PC-3 (cell line): Measurements from ENCODE around the gene ALG14. TPM values are rescaled to one million over a fixed set of nuclear protein-coding genes. Genes with fewer than 3 reads are reported as not detected.

Experiments used
- ATAC-seq: fragments of 200-7000 bp; cut with Tn5 transposase; 2 replicates; pipeline ENCODE4 v1.9.1; 2020; ENCODE audit warnings: mild to moderate bottlenecking, moderate library complexity
- BruUV-seq: library from RNA; stranded (reverse); fragments of 400-500 nt; replicated peaks from 2 replicates; lab custom pipeline; 2021; lab: Mats Ljungman, UMichigan
- CTCF ChIA-PET: fragments of 300-600 bp; sonication (Branson Sonifier 250); formaldehyde crosslinking; loops from one replicate; lab custom pipeline; 2022; ENCODE audit warnings: antibody characterized with exemption; lab: Charles Lee
- POLR2A ChIA-PET: fragments of 300-600 bp; sonication (Branson Sonifier 250); formaldehyde crosslinking; loops from one replicate; lab custom pipeline; 2022; ENCODE audit warnings: antibody characterized with exemption; ENCODE audit not compliant: unreplicated experiment; lab: Charles Lee
- DNase-seq: peaks from one replicate; pipeline ENCODE4 v3.0.0-alpha.2; 2015
- H2AFZ ChIP-seq: fragments of 300-600 bp; sonication (generic); 2 replicates; pipeline ENCODE4 v1.6.0; 2016; ENCODE audit warnings: antibody characterized with exemption, low read length
- H3F3A ChIP-seq: fragments of 300-600 bp; sonication (generic); one replicate; pipeline ENCODE4 v1.6.0; 2017; ENCODE audit warnings: antibody characterized with exemption, low read length, control low read depth, mild to moderate bottlenecking; ENCODE audit not compliant: unreplicated experiment
- H3K27ac ChIP-seq: fragments of 300-600 bp; sonication (generic); 2 replicates; pipeline ENCODE4 v1.5.1; 2016; ENCODE audit warnings: mild to moderate bottlenecking, low read length
- H3K27me3 ChIP-seq: fragments of 300-600 bp; sonication (generic); 2 replicates; pipeline ENCODE4 v1.6.1; 2016; ENCODE audit warnings: low read length, mixed read lengths
- H3K36me3 ChIP-seq: fragments of 300-600 bp; sonication (generic); 2 replicates; pipeline ENCODE4 v1.6.1; 2016; ENCODE audit warnings: low read depth, mixed run types, low read length, mixed read lengths
- H3K4me1 ChIP-seq: fragments of 300-600 bp; sonication (generic); 2 replicates; pipeline ENCODE4 v1.5.1; 2016; ENCODE audit warnings: low read length; ENCODE audit not compliant: insufficient read depth
- H3K4me2 ChIP-seq: fragments of 300-600 bp; sonication (generic); 2 replicates; pipeline ENCODE4 v1.6.0; 2016; ENCODE audit warnings: low read length
- H3K4me3 ChIP-seq: fragments of 300-600 bp; sonication (generic); 2 replicates; pipeline ENCODE4 v1.5.1; 2016; ENCODE audit warnings: mild to moderate bottlenecking, low read length, mixed read lengths
- H3K79me2 ChIP-seq: fragments of 300-600 bp; sonication (generic); 2 replicates; pipeline ENCODE4 v1.6.1; 2017; ENCODE audit warnings: low read length, mixed read lengths
- H3K9ac ChIP-seq: fragments of 300-600 bp; sonication (generic); 2 replicates; pipeline ENCODE4 v1.6.0; 2016; ENCODE audit warnings: mild to moderate bottlenecking, low read length
- H3K9me2 ChIP-seq: fragments of 300-600 bp; sonication (generic); replicated peaks from 2 replicates; pipeline ENCODE4 v1.6.1; 2016; ENCODE audit warnings: mixed run types, low read length, mixed read lengths
- H3K9me3 ChIP-seq: fragments of 300-600 bp; sonication (generic); 2 replicates; pipeline ENCODE4 v1.6.1; 2016; ENCODE audit warnings: low read length, mixed read lengths
- H4K20me1 ChIP-seq: fragments of 300-600 bp; sonication (generic); 2 replicates; pipeline ENCODE4 v1.6.1; 2016; ENCODE audit warnings: low read length, mixed read lengths
- EZH2 ChIP-seq: fragments of 300-600 bp; sonication (generic); IDR thresholded peaks from one replicate; pipeline ENCODE4 v1.6.1; 2017; ENCODE audit warnings: antibody characterized with exemption, mild to moderate bottlenecking, low read length; ENCODE audit not compliant: unreplicated experiment
- EZH2phosphoT487 ChIP-seq: fragments of 300-600 bp; sonication (generic); IDR thresholded peaks from 2 replicates; pipeline ENCODE4 v1.6.1; 2018; ENCODE audit warnings: mild to moderate bottlenecking, antibody characterized with exemption, low read length, borderline replicate concordance
- intact Hi-C: fragments of 100-400 bp; cut with micrococcal nuclease; formaldehyde crosslinking; loops from 2 replicates; pipeline ENCODE4 v1.9.0; 2023
- total RNA-seq: library from RNA; depleted of rRNA; stranded (reverse); fragments of >200 nt; gene quantifications from 2 replicates; pipeline ENCODE4 v1.2.3, GENCODE V29; 2014
- TF ChIP-seq, protein P1 (sequence below): fragments of 300-600 bp; sonication (generic); conservative IDR thresholded peaks from 2 replicates; pipeline ENCODE4 v1.5.1; 2017; ENCODE audit warnings: antibody characterized with exemption, low read depth, mild to moderate bottlenecking, low read length

ALG14 gene
- total RNA-seq, 1 experiment from 2014 or later: 3.4 TPM

DNA sequence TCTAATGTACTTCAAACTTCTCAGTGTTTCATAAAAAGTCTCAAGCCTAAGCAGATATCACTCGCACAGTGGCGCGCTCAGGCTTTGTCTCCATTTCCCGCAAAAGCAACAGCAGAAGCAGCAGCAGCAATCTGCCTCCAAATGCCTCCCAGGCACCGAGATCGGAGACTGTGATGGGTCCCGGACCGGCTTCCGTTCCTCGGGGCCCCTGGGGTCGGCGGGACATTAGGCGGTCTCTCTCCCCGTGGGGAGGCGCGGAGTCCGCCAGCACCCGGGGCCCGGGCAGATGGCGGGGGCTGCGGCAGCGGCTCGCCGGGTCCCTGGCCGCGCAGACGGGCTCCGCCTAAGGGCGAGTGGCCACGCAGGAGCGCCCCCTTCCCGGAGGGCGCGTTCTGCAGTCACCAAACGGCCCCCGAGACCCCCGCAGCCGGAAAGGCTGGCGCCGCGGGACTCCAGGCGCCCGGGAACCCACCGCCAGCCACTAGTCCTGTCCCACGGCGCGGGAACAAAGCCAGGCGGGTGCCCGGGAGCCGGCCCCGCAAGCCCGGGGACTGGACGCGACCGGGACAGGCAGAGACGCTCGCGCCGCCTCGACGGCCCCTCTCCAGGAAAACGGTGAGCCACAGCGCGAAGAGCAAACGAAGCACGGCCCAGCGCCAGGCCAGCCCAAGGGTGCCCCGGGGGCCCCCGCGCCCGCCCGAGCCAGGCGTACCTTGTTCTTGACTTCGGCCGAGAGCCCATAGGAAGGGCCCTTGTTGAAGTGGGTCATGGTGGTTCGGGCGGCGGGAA, 146.4 kb downstream of the ALG14 start:
- Histone ChIP-seq H3F3A (peaks cover 3% of the 10 kb centered on the region), H3K4me3 (peak overlapping the region; percentile 89), H2AFZ (peak overlapping the region; percentile 66), H3K4me2 (peak overlapping the region; percentile 86), H3K9me2 (no peaks in the 10 kb centered on the region), H3K27ac (peak overlapping the region; percentile 84), H3K27me3 (no peaks in the 10 kb centered on the region), H3K79me2 (peaks cover 55% of the 10 kb centered on the region), H4K20me1 (peaks cover 38% of the 10 kb centered on the region), H3K36me3 (peaks cover 21% of the 10 kb centered on the region), H3K9me3 (no peaks in the 10 kb centered on the region), H3K9ac (peak overlapping the region; percentile 87), H3K4me1 (peaks cover 25% of the 10 kb centered on the region)
- ChIA-PET CTCF (interaction anchor here (1.0 to 1.4 kb wide), 2 partner anchors 72 to 115 kb away, joined by 4 to 13 read pairs; no protein-coding TSS in a partner anchor), POLR2A (interaction anchor here (0.7 kb wide), 1 partner anchor 72 kb away, joined by 4 read pairs; no protein-coding TSS in a partner anchor)
- DNase-seq (peak; percentile 56), ATAC-seq (peak; percentile 49)
- intact Hi-C loops: loop anchor here (2.0 kb wide), 1 partner anchor 36 kb away; no protein-coding TSS in a partner anchor
- no peak for TF ChIP-seq EZH2
- TF ChIP-seq, protein P1, sequence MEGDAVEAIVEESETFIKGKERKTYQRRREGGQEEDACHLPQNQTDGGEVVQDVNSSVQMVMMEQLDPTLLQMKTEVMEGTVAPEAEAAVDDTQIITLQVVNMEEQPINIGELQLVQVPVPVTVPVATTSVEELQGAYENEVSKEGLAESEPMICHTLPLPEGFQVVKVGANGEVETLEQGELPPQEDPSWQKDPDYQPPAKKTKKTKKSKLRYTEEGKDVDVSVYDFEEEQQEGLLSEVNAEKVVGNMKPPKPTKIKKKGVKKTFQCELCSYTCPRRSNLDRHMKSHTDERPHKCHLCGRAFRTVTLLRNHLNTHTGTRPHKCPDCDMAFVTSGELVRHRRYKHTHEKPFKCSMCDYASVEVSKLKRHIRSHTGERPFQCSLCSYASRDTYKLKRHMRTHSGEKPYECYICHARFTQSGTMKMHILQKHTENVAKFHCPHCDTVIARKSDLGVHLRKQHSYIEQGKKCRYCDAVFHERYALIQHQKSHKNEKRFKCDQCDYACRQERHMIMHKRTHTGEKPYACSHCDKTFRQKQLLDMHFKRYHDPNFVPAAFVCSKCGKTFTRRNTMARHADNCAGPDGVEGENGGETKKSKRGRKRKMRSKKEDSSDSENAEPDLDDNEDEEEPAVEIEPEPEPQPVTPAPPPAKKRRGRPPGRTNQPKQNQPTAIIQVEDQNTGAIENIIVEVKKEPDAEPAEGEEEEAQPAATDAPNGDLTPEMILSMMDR: peak; percentile 68
- TSS peak; percentile 90 for BruUV-seq

DNA sequence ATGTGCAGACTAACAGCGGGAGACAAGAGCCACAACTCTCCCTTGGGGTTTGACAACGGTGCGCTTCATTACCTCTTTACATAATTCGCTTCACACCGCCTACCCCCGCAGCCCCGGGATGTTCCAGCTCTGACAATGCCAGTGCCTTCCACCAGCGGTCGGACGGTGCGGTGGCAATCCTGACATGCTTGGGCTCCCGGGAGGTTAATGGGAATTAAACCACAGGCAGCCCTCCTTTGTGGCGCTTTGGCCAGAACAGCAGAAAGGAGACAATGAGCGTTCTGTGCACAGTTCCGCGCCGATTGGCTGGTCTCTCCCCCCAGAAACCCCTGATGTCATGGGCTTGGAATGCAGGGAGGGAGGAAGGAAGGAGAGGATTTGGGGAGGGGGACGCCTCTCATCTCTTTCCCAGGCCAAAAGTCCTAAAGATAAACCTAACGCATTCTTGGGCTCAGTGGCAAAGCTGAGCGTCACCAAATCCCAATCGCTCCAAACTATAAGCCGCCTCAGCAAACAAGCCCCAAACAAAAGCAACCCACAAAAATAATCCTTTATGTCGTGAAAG, 147.1 kb downstream of the ALG14 start:
- H3K79me2 ChIP-seq: peaks cover 62% of the 10 kb centered on the region
- H3K27ac ChIP-seq: peak overlapping the region; percentile 84
- peaks cover 3% of the 10 kb centered on the region for H3F3A ChIP-seq
- ChIA-PET POLR2A (no interaction called here), CTCF (interaction anchor here (1.0 kb wide), 1 partner anchor 71 kb away, joined by 4 read pairs; no protein-coding TSS in a partner anchor)
- peaks cover 42% of the 10 kb centered on the region for H4K20me1 ChIP-seq
- peak overlapping the region; percentile 66 for H2AFZ ChIP-seq
- peak overlapping the region; percentile 87 for H3K9ac ChIP-seq
- H3K9me3 ChIP-seq: no peaks in the 10 kb centered on the region
- peak overlapping the region; percentile 86 for H3K4me2 ChIP-seq
- no peak for TF ChIP-seq EZH2phosphoT487
- TF ChIP-seq, protein P1: no peak
- TF ChIP-seq EZH2: no peak
- peaks cover 29% of the 10 kb centered on the region for H3K4me1 ChIP-seq
- DNase-seq (peak; percentile 95), ATAC-seq (peak; percentile 63)
- peak overlapping the region; percentile 89 for H3K4me3 ChIP-seq
- no peaks in the 10 kb centered on the region for H3K27me3 ChIP-seq
- H3K9me2 ChIP-seq: no peaks in the 10 kb centered on the region
- intact Hi-C loops: loop anchor here (1.0 to 2.0 kb wide), 3 partner anchors 37 to 116 kb away; no protein-coding TSS in a partner anchor
- no TSS peak for BruUV-seq
- peaks cover 25% of the 10 kb centered on the region for H3K36me3 ChIP-seq
